Astrocyte (in vitro differentiated cells and primary cell): ENCODE data around the gene PCDHGC3. TPM values are rescaled to one million over a fixed set of nuclear protein-coding genes. Genes with fewer than 3 reads are reported as not detected.

Experiments
- DNase-seq: peaks from one replicate; pipeline ENCODE4 v3.0.0-alpha.2; 2010; ENCODE audit warnings: low read depth
- FAIRE-seq: peaks from 2 replicates; lab custom pipeline; 2011; peaks lifted over from hg19 to GRCh38; lab: Jason Lieb, UNC
- H2AFZ ChIP-seq: 2 replicates; pipeline ENCODE4 v1.6.0; 2012; ENCODE audit warnings: low read depth, low read length, inconsistent platforms
- H3K27ac ChIP-seq: 2 replicates; pipeline ENCODE4 v1.5.1; 2011; ENCODE audit warnings: low read depth, low read length, inconsistent platforms
- H3K27me3 ChIP-seq: 2 replicates; pipeline ENCODE4 v1.6.0; 2011; ENCODE audit warnings: low read length, inconsistent platforms; ENCODE audit not compliant: insufficient read depth
- H3K36me3 ChIP-seq: 2 replicates; pipeline ENCODE4 v1.5.1; 2011; ENCODE audit warnings: low read length, inconsistent platforms; ENCODE audit not compliant: insufficient read depth
- H3K4me1 ChIP-seq: 2 replicates; pipeline ENCODE4 v1.5.1; 2011; ENCODE audit warnings: low read length, inconsistent platforms; ENCODE audit not compliant: insufficient read depth
- H3K4me2 ChIP-seq: 2 replicates; pipeline ENCODE4 v1.6.0; 2012; ENCODE audit warnings: low read length, inconsistent platforms
- H3K4me3 ChIP-seq: 2 replicates; pipeline ENCODE4 v1.5.1; 2011; ENCODE audit warnings: low read depth, mild to moderate bottlenecking, low read length, inconsistent platforms; ENCODE audit not compliant: insufficient read depth
- H3K79me2 ChIP-seq: 2 replicates; pipeline ENCODE4 v1.6.0; 2012; ENCODE audit warnings: mild to moderate bottlenecking, low read length, inconsistent platforms; ENCODE audit not compliant: insufficient read depth
- H3K9ac ChIP-seq: 2 replicates; pipeline ENCODE4 v1.6.0; 2012; ENCODE audit warnings: mild to moderate bottlenecking, low read length, inconsistent platforms
- H3K9me3 ChIP-seq: 2 replicates; pipeline ENCODE4 v1.5.1; 2012; ENCODE audit warnings: low read depth, mild to moderate bottlenecking, low read length, inconsistent platforms; ENCODE audit not compliant: insufficient read depth
- H4K20me1 ChIP-seq: 2 replicates; pipeline ENCODE4 v1.6.0; 2012; ENCODE audit warnings: low read length, inconsistent platforms; ENCODE audit not compliant: insufficient read depth
- H3K27ac Mint-ChIP-seq: one replicate; pipeline ENCODE4 v1.8.0; 2021; ENCODE audit warnings: mild to moderate bottlenecking, mixed read lengths; ENCODE audit not compliant: unreplicated experiment
- H3K27me3 Mint-ChIP-seq: one replicate; pipeline ENCODE4 v1.8.0; 2021; ENCODE audit warnings: low read depth, mixed read lengths; ENCODE audit not compliant: unreplicated experiment
- H3K36me3 Mint-ChIP-seq: one replicate; pipeline ENCODE4 v1.8.0; 2021; ENCODE audit warnings: low read depth, mixed read lengths; ENCODE audit not compliant: unreplicated experiment
- H3K4me1 Mint-ChIP-seq: one replicate; pipeline ENCODE4 v1.8.0; 2021; ENCODE audit warnings: low read depth, mixed read lengths; ENCODE audit not compliant: unreplicated experiment
- H3K4me3 Mint-ChIP-seq: one replicate; pipeline ENCODE4 v1.8.0; 2021; ENCODE audit warnings: mild to moderate bottlenecking, moderate library complexity, mixed read lengths; ENCODE audit not compliant: unreplicated experiment
- H3K9me3 Mint-ChIP-seq: one replicate; pipeline ENCODE4 v1.8.0; 2021; ENCODE audit warnings: mild to moderate bottlenecking, mixed read lengths; ENCODE audit not compliant: unreplicated experiment
- EZH2 ChIP-seq: IDR thresholded peaks from 2 replicates; pipeline ENCODE4 v1.6.1; 2012; ENCODE audit warnings: mild to moderate bottlenecking, low read length, inconsistent platforms; ENCODE audit not compliant: insufficient read depth
- total RNA-seq: library from RNA; stranded (reverse); gene quantifications from 2 replicates; pipeline ENCODE4 v1.2.1, GENCODE V29; 2021
- TF ChIP-seq, protein P1 (sequence below): IDR thresholded peaks from 2 replicates; pipeline ENCODE4 v1.5.1; 2011; ENCODE audit warnings: low read depth, mild to moderate bottlenecking, inconsistent platforms, low read length, moderate library complexity; ENCODE audit not compliant: insufficient read depth

Gene PCDHGC3
- total RNA-seq, 1 donor from 2014 or later = 84.7 TPM

DNA sequence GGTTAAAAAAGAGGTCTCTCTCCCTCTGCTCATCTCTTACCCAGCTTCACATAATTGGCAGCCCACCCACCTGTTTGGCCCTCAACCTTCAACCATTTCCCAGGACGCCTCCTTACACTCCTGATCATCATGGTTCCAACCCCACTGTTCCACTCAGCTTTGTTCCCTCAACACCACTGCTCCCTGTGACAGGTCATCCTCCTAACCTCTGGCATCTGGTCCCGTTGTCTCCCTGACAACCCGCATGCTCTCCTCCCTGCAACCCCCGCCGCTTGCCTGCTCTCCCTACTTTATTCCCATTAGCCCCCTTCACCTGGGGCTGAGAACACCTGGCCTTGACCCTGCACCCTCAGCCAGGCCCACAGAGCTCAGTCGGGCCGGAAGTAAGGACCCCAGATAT is 26.0 kb downstream of the PCDHGC3 start:
- H3K27ac Mint-ChIP-seq = no peak overlapping the region
- DNase-seq = no peak

DNA sequence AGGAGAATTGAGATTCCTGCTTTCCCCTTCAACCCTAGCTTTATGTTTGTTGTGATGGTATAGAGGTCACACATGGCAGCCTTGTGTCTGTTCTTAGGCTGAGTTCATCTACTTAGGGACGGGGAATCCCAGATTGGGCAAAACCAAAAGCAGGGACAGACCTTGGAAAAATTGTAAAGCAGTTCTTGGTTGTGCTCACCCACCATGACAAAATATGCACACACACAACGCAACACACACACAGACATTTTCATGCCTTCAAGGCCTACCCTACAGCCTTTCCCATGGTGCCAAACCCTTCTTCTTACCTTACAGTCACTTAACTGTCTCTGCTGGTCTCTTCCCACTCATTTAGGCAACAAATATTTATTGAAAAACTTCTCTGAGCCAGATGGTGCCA is 27.9 kb downstream of the PCDHGC3 start:
- TF ChIP-seq, protein P1, sequence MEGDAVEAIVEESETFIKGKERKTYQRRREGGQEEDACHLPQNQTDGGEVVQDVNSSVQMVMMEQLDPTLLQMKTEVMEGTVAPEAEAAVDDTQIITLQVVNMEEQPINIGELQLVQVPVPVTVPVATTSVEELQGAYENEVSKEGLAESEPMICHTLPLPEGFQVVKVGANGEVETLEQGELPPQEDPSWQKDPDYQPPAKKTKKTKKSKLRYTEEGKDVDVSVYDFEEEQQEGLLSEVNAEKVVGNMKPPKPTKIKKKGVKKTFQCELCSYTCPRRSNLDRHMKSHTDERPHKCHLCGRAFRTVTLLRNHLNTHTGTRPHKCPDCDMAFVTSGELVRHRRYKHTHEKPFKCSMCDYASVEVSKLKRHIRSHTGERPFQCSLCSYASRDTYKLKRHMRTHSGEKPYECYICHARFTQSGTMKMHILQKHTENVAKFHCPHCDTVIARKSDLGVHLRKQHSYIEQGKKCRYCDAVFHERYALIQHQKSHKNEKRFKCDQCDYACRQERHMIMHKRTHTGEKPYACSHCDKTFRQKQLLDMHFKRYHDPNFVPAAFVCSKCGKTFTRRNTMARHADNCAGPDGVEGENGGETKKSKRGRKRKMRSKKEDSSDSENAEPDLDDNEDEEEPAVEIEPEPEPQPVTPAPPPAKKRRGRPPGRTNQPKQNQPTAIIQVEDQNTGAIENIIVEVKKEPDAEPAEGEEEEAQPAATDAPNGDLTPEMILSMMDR = no peak
- no peak for TF ChIP-seq EZH2
- H3K27me3 Mint-ChIP-seq = no peaks in the 10 kb centered on the region
- no peaks in the 10 kb centered on the region for H4K20me1 ChIP-seq
- no peak overlapping the region for H3K4me2 ChIP-seq
- no peaks in the 10 kb centered on the region for H3K9me3 Mint-ChIP-seq
- peaks cover 6% of the 10 kb centered on the region for H3K36me3 ChIP-seq
- no peak for DNase-seq
- no peak overlapping the region for H3K27ac Mint-ChIP-seq
- H3K79me2 ChIP-seq = no peaks in the 10 kb centered on the region
- peaks cover 20% of the 10 kb centered on the region for H3K4me1 ChIP-seq
- peaks cover 17% of the 10 kb centered on the region for H3K4me1 Mint-ChIP-seq
- no peaks in the 10 kb centered on the region for H3K27me3 ChIP-seq
- H3K9ac ChIP-seq = no peak overlapping the region
- peaks cover 15% of the 10 kb centered on the region for H3K36me3 Mint-ChIP-seq
- no peak for FAIRE-seq
- H3K4me3 Mint-ChIP-seq = no peak overlapping the region
- no peaks in the 10 kb centered on the region for H3K9me3 ChIP-seq
- no peak overlapping the region for H3K4me3 ChIP-seq
- H3K27ac ChIP-seq = no peak overlapping the region
- H2AFZ ChIP-seq = no peak overlapping the region

More for the DNA sequence above, 26.0 kb downstream of the PCDHGC3 start:
- Histone ChIP-seq H3K4me1 (peaks cover 2% of the 10 kb centered on the region), H3K9ac (no peak overlapping the region), H2AFZ (no peak overlapping the region), H3K36me3 (peaks cover 9% of the 10 kb centered on the region), H3K27me3 (no peaks in the 10 kb centered on the region), H4K20me1 (no peaks in the 10 kb centered on the region), H3K4me2 (no peak overlapping the region), H3K4me3 (no peak overlapping the region), H3K27ac (no peak overlapping the region), H3K9me3 (no peaks in the 10 kb centered on the region), H3K79me2 (peaks cover 3% of the 10 kb centered on the region)
- TF ChIP-seq, protein P1 = no peak
- no peak for TF ChIP-seq EZH2
- H3K36me3 Mint-ChIP-seq = peaks cover 21% of the 10 kb centered on the region
- H3K9me3 Mint-ChIP-seq = peaks cover 2% of the 10 kb centered on the region
- FAIRE-seq = no peak
- H3K27me3 Mint-ChIP-seq = no peaks in the 10 kb centered on the region
- peaks cover 6% of the 10 kb centered on the region for H3K4me1 Mint-ChIP-seq
- H3K4me3 Mint-ChIP-seq = no peak overlapping the region

GRCh38 chr5:141504216-141504615 is 28.4 kb downstream of the PCDHGC3 start:
- Mint-ChIP-seq H3K36me3 (peaks cover 12% of the 10 kb centered on the region), H3K4me1 (peaks cover 17% of the 10 kb centered on the region), H3K9me3 (no peaks in the 10 kb centered on the region), H3K27me3 (no peaks in the 10 kb centered on the region), H3K27ac (no peak overlapping the region), H3K4me3 (no peak overlapping the region)
- H3K79me2 ChIP-seq = no peaks in the 10 kb centered on the region
- no peak for FAIRE-seq
- no peaks in the 10 kb centered on the region for H4K20me1 ChIP-seq
- TF ChIP-seq, protein P1 = no peak
- no peak for TF ChIP-seq EZH2
- H3K27ac ChIP-seq = no peak overlapping the region
- no peaks in the 10 kb centered on the region for H3K27me3 ChIP-seq
- H3K36me3 ChIP-seq = peaks cover 6% of the 10 kb centered on the region
- H3K4me2 ChIP-seq = no peak overlapping the region
- peaks cover 23% of the 10 kb centered on the region for H3K4me1 ChIP-seq
- no peak overlapping the region for H3K4me3 ChIP-seq
- no peak overlapping the region for H3K9ac ChIP-seq
- DNase-seq = no peak
- no peaks in the 10 kb centered on the region for H3K9me3 ChIP-seq
- no peak overlapping the region for H2AFZ ChIP-seq
